H9 (cell line): ENCODE results near the gene PTPN21. TPM values are rescaled to one million over a fixed set of nuclear protein-coding genes. Genes with fewer than 3 reads are reported as not detected.

Experiments used
- DNase-seq: peaks from one replicate; pipeline ENCODE4 v3.0.0-alpha.2; 2017
- H2AFZ ChIP-seq: one replicate; pipeline ENCODE4 v1.6.1; 2013; ENCODE audit warnings: mild to moderate bottlenecking, low read length, control low read depth, moderate library complexity
- H2AK5ac ChIP-seq: 2 replicates; pipeline ENCODE4 v1.6.1; 2013; ENCODE audit warnings: low read length, control low read depth, mixed read lengths; ENCODE audit not compliant: insufficient read length
- H2BK120ac ChIP-seq: one replicate; pipeline ENCODE4 v1.6.1; 2013; ENCODE audit warnings: low read depth, mild to moderate bottlenecking, low read length, control low read depth, inconsistent platforms; ENCODE audit not compliant: poor library complexity, severe bottlenecking
- H2BK12ac ChIP-seq: 2 replicates; pipeline ENCODE4 v1.6.1; 2013; ENCODE audit warnings: low read length, control low read depth, mixed read lengths, low read depth; ENCODE audit not compliant: insufficient read length
- H2BK15ac ChIP-seq: 2 replicates; pipeline ENCODE4 v1.6.1; 2013; ENCODE audit warnings: low read depth, low read length, control low read depth
- H2BK20ac ChIP-seq: one replicate; pipeline ENCODE4 v1.6.1; 2013; ENCODE audit warnings: low read depth, mild to moderate bottlenecking, low read length, control low read depth, inconsistent platforms; ENCODE audit not compliant: poor library complexity, severe bottlenecking
- H2BK5ac ChIP-seq: 2 replicates; pipeline ENCODE4 v1.6.1; 2013; ENCODE audit warnings: low read length, control low read depth, mixed read lengths; ENCODE audit not compliant: insufficient read length
- H3K14ac ChIP-seq: 2 replicates; pipeline ENCODE4 v1.6.1; 2013; ENCODE audit warnings: low read length, control low read depth; ENCODE audit not compliant: insufficient read depth
- H3K18ac ChIP-seq: 2 replicates; pipeline ENCODE4 v1.6.1; 2013; ENCODE audit warnings: low read depth, mild to moderate bottlenecking, mixed read lengths, low read length, control low read depth; ENCODE audit not compliant: insufficient read length
- H3K23ac ChIP-seq: 2 replicates; pipeline ENCODE4 v1.6.1; 2013; ENCODE audit warnings: low read length, control low read depth, mixed read lengths, low read depth; ENCODE audit not compliant: insufficient read length
- H3K23me2 ChIP-seq: 2 replicates; pipeline ENCODE4 v1.6.1; 2013; ENCODE audit warnings: low read depth, mild to moderate bottlenecking, mixed read lengths, low read length, control low read depth; ENCODE audit not compliant: insufficient read length, poor library complexity, severe bottlenecking
- H3K27ac ChIP-seq: 2 replicates; pipeline ENCODE4 v1.5.1; 2013; ENCODE audit warnings: low read length, control low read depth, mixed read lengths, low read depth; ENCODE audit not compliant: insufficient read length
- H3K27me3 ChIP-seq: 2 replicates; pipeline ENCODE4 v1.6.1; 2013; ENCODE audit warnings: low read length, control low read depth, inconsistent platforms; ENCODE audit not compliant: insufficient read depth
- H3K4ac ChIP-seq: 2 replicates; pipeline ENCODE4 v1.6.1; 2013; ENCODE audit warnings: low read depth, mild to moderate bottlenecking, control low read depth, inconsistent platforms, low read length, moderate library complexity
- H3K4me1 ChIP-seq: 2 replicates; pipeline ENCODE4 v1.6.1; 2013; ENCODE audit warnings: low read length, control low read depth, inconsistent platforms; ENCODE audit not compliant: insufficient read depth
- H3K4me2 ChIP-seq: 2 replicates; pipeline ENCODE4 v1.6.1; 2013; ENCODE audit warnings: low read length, control low read depth, mixed read lengths; ENCODE audit not compliant: insufficient read length, insufficient read depth
- H3K56ac ChIP-seq: 2 replicates; pipeline ENCODE4 v1.6.1; 2013; ENCODE audit warnings: low read depth, mild to moderate bottlenecking, mixed read lengths, low read length, control low read depth; ENCODE audit not compliant: insufficient read length
- H3K79me1 ChIP-seq: 2 replicates; pipeline ENCODE4 v1.6.1; 2013; ENCODE audit warnings: low read depth, mild to moderate bottlenecking, moderate library complexity, low read length, control low read depth, inconsistent platforms; ENCODE audit not compliant: insufficient read depth, poor library complexity, severe bottlenecking
- H3K79me2 ChIP-seq: 2 replicates; pipeline ENCODE4 v1.6.1; 2013; ENCODE audit warnings: low read length, control low read depth, inconsistent platforms; ENCODE audit not compliant: insufficient read depth
- H3K9ac ChIP-seq: 2 replicates; pipeline ENCODE4 v1.6.1; 2013; ENCODE audit warnings: low read length, control low read depth, mixed read lengths; ENCODE audit not compliant: insufficient read length; ENCODE audit errors: extremely low read depth
- H3K9me3 ChIP-seq: one replicate; pipeline ENCODE4 v1.6.1; 2013; ENCODE audit warnings: low read depth, low read length, inconsistent platforms; ENCODE audit not compliant: control insufficient read depth
- H3T11ph ChIP-seq: one replicate; pipeline ENCODE4 v1.6.1; 2013; ENCODE audit warnings: mild to moderate bottlenecking, low read length, control low read depth, inconsistent platforms
- H4K20me1 ChIP-seq: one replicate; pipeline ENCODE4 v1.6.1; 2013; ENCODE audit not compliant: control insufficient read depth, insufficient read length, insufficient read depth
- H4K5ac ChIP-seq: 2 replicates; pipeline ENCODE4 v1.6.1; 2013; ENCODE audit warnings: low read depth, mild to moderate bottlenecking, mixed read lengths, low read length, control low read depth; ENCODE audit not compliant: insufficient read length
- H4K8ac ChIP-seq: replicated peaks from 2 replicates; pipeline ENCODE4 v1.6.1; 2013; ENCODE audit warnings: low read length, control low read depth, mixed read lengths, low read depth; ENCODE audit not compliant: insufficient read length
- H4K91ac ChIP-seq: 2 replicates; pipeline ENCODE4 v1.6.1; 2013; ENCODE audit warnings: low read depth, mild to moderate bottlenecking, moderate library complexity, mixed read lengths, low read length, control low read depth; ENCODE audit not compliant: insufficient read length
- H3K27ac Mint-ChIP-seq, 3 experiments: 2 replicates in 2 of 3; 3 replicates in 1 of 3; pipeline ENCODE4 v1.8.0; 2020 to 2021; ENCODE audit warnings: mixed read lengths in 3 of 3, mild to moderate bottlenecking in 1 of 3, moderate library complexity in 1 of 3
- H3K27me3 Mint-ChIP-seq: 2 replicates; pipeline ENCODE4 v1.8.0; 2021; ENCODE audit warnings: low read depth, mild to moderate bottlenecking, moderate library complexity, mixed read lengths
- H3K36me3 Mint-ChIP-seq, 3 experiments: 2 replicates in 2 of 3; 3 replicates in 1 of 3; pipeline ENCODE4 v1.8.0; 2020 to 2021; ENCODE audit warnings: low read depth in 3 of 3, mixed read lengths in 3 of 3; ENCODE audit not compliant: insufficient read depth in 1 of 3
- H3K4me1 Mint-ChIP-seq, 2 experiments: 2 replicates each; pipeline ENCODE4 v1.8.0; 2020; ENCODE audit warnings: mixed read lengths in 2 of 2
- H3K4me3 Mint-ChIP-seq, 2 experiments: 2 replicates in 1 of 2; 3 replicates in 1 of 2; pipeline ENCODE4 v1.8.0; 2020 to 2021; ENCODE audit warnings: mild to moderate bottlenecking in 2 of 2, mixed read lengths in 2 of 2, moderate library complexity in 1 of 2
- H3K9me3 Mint-ChIP-seq, 2 experiments: 2 replicates in 1 of 2; 3 replicates in 1 of 2; pipeline ENCODE4 v1.8.0; 2020; ENCODE audit warnings: mild to moderate bottlenecking in 2 of 2, mixed read lengths in 2 of 2, moderate library complexity in 1 of 2
- CTCF ChIP-seq: fragments of 200-600 bp; sonication (generic); conservative IDR thresholded peaks from 3 replicates; pipeline ENCODE4 v1.8.0; 2021; ENCODE audit warnings: antibody characterized with exemption, mild to moderate bottlenecking
- WGBS: extraction: QIAGEN DNeasy Blood & Tissue Kit; methylation state at CpG from one replicate; pipeline ENCODE4 v1.1.7; 2013; ENCODE audit warnings: missing lambda C conversion rate, low lambda C conversion rate, mixed read lengths; ENCODE audit not compliant: insufficient read length; ENCODE audit errors: extremely low coverage; 5-methylcytosine and 5-hydroxymethylcytosine counted together
- total RNA-seq: library from RNA; stranded (reverse); gene quantifications from 2 replicates; pipeline ENCODE4 v1.2.1, GENCODE V29; 2021

Gene PTPN21
- total RNA-seq, 1 experiment from 2014 or later: 14.3 TPM

DNA sequence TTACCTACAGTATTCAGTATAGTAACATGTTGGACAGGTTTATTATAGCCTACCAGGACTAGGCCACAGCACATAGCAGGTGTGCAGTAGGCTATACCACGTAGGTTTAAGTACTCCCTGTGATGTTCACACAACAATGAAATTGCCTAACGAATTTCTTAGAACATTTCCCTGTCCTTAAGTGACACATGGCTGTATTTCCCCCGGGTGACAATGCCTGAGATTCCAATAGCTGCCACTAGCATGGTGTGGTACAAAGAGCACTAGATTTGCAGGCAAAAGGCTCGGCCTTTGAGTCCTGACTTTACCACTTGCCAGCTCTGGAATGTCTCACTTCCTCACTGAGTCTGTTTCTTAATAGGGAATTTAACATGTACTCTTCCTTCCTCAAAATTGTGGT, 19.7 kb downstream of the PTPN21 start:
- H2AK5ac ChIP-seq: no peak overlapping the region
- peaks cover 2% of the 10 kb centered on the region; the same call in 1 of the 2 replicates for H3K4me1 ChIP-seq
- no peaks in the 10 kb centered on the region for H3K79me1 ChIP-seq
- H3K27ac Mint-ChIP-seq: no peak overlapping the region
- H3K4me3 Mint-ChIP-seq: no peak overlapping the region
- H3K4ac ChIP-seq: no peak overlapping the region
- no peak overlapping the region for H3T11ph ChIP-seq
- no peak overlapping the region for H3K18ac ChIP-seq
- no peak overlapping the region for H3K14ac ChIP-seq
- no peaks in the 10 kb centered on the region for H3K27me3 Mint-ChIP-seq
- no peak overlapping the region for H2BK12ac ChIP-seq
- H2BK120ac ChIP-seq: no peak overlapping the region
- no peak overlapping the region for H3K4me2 ChIP-seq
- H3K9ac ChIP-seq: no peak overlapping the region
- H2BK20ac ChIP-seq: no peak overlapping the region
- H3K27ac ChIP-seq: no peak overlapping the region
- no peaks in the 10 kb centered on the region for H3K23me2 ChIP-seq
- no peak overlapping the region for H4K91ac ChIP-seq
- no peak overlapping the region for H4K8ac ChIP-seq
- no peak for DNase-seq
- no peak overlapping the region for H3K56ac ChIP-seq
- H3K23ac ChIP-seq: no peak overlapping the region
- no peak overlapping the region for H2AFZ ChIP-seq
- no peaks in the 10 kb centered on the region for H3K27me3 ChIP-seq
- H4K20me1 ChIP-seq: no peaks in the 10 kb centered on the region
- H2BK15ac ChIP-seq: no peak overlapping the region
- H3K9me3 ChIP-seq: no peaks in the 10 kb centered on the region
- peak; percentile 27; the same call in 1 of the 3 replicates for TF ChIP-seq CTCF
- no CpG with 5 or more reads among the region's 4 CpGs for WGBS
- H3K4me1 Mint-ChIP-seq: no peaks in the 10 kb centered on the region
- H3K36me3 Mint-ChIP-seq: peaks cover 9 to 25% (median 23%) of the 10 kb centered on the region in 3 experiments
- H4K5ac ChIP-seq: no peak overlapping the region
- no peaks in the 10 kb centered on the region for H3K79me2 ChIP-seq
- H3K9me3 Mint-ChIP-seq: peaks cover 0 to 7% of the 10 kb centered on the region in 2 experiments; a peak in 3 of 5 replicates
- H2BK5ac ChIP-seq: no peak overlapping the region
